DOHH2 (cell line): Measurements from ENCODE around the gene ROCK2.

Source experiments
- H3F3A ChIP-seq: fragments of 200-600 bp; sonication (generic), shearing (Covaris generic); 2 replicates; pipeline ENCODE4 v1.6.0; 2016; ENCODE audit warnings: antibody characterized with exemption, mild to moderate bottlenecking; ENCODE audit not compliant: control insufficient read depth, insufficient read depth
- H3K27ac ChIP-seq: fragments of 200-600 bp; sonication (generic); 2 replicates; pipeline ENCODE4 v1.5.1; 2014; ENCODE audit warnings: low read depth, mild to moderate bottlenecking, low read length, moderate library complexity
- H3K27me3 ChIP-seq: fragments of 200-600 bp; sonication (generic); 2 replicates; pipeline ENCODE4 v1.6.1; 2014; ENCODE audit warnings: mild to moderate bottlenecking, low read length, mixed read lengths; ENCODE audit not compliant: control insufficient read depth
- H3K36me3 ChIP-seq: fragments of 200-600 bp; sonication (generic); 2 replicates; pipeline ENCODE4 v1.6.1; 2014; ENCODE audit warnings: mild to moderate bottlenecking, low read length, moderate library complexity, mixed read lengths; ENCODE audit not compliant: control insufficient read depth
- H3K4me1 ChIP-seq: fragments of 200-600 bp; sonication (generic); 2 replicates; pipeline ENCODE4 v1.6.1; 2014; ENCODE audit warnings: mild to moderate bottlenecking, low read length, mixed read lengths; ENCODE audit not compliant: control insufficient read depth
- H3K4me2 ChIP-seq: fragments of 200-600 bp; sonication (generic); 2 replicates; pipeline ENCODE4 v1.6.0; 2014; ENCODE audit warnings: mild to moderate bottlenecking, low read length, moderate library complexity
- H3K4me3 ChIP-seq: fragments of 200-600 bp; sonication (generic); 2 replicates; pipeline ENCODE4 v1.5.1; 2014; ENCODE audit warnings: mild to moderate bottlenecking, low read length, mixed read lengths
- H3K79me2 ChIP-seq: fragments of 200-600 bp; sonication (generic); 2 replicates; pipeline ENCODE4 v1.6.1; 2014; ENCODE audit warnings: mild to moderate bottlenecking, low read length, mixed read lengths; ENCODE audit not compliant: control insufficient read depth
- H3K9me2 ChIP-seq: fragments of 200-600 bp; sonication (generic); replicated peaks from 2 replicates; pipeline ENCODE4 v1.6.1; 2014; ENCODE audit warnings: mild to moderate bottlenecking, low read length, mixed read lengths; ENCODE audit not compliant: control insufficient read depth
- H3K9me3 ChIP-seq: fragments of 200-600 bp; sonication (generic); 2 replicates; pipeline ENCODE4 v1.6.1; 2014; ENCODE audit warnings: antibody characterized with exemption, low read length, mixed read lengths; ENCODE audit not compliant: control insufficient read depth, insufficient read depth
- H4K20me1 ChIP-seq: fragments of 200-600 bp; sonication (generic); 2 replicates; pipeline ENCODE4 v1.6.0; 2014; ENCODE audit warnings: low read depth, mild to moderate bottlenecking, antibody characterized with exemption, low read length, moderate library complexity; ENCODE audit not compliant: control insufficient read depth, insufficient read depth
- EZH2phosphoT487 ChIP-seq: fragments of 200-600 bp; sonication (generic); IDR thresholded peaks from 2 replicates; pipeline ENCODE4 v1.6.1; 2017; ENCODE audit warnings: borderline replicate concordance, mild to moderate bottlenecking, antibody characterized with exemption, low read length, moderate library complexity, mixed read lengths
- TF ChIP-seq, protein P1 (sequence below): fragments of 200-600 bp; sonication (generic); IDR thresholded peaks from one replicate; pipeline ENCODE4 v1.5.1; 2014; ENCODE audit warnings: antibody characterized with exemption, mild to moderate bottlenecking, low read depth, low read length; ENCODE audit not compliant: poor library complexity, severe bottlenecking

The ROCK2 gene

DNA sequence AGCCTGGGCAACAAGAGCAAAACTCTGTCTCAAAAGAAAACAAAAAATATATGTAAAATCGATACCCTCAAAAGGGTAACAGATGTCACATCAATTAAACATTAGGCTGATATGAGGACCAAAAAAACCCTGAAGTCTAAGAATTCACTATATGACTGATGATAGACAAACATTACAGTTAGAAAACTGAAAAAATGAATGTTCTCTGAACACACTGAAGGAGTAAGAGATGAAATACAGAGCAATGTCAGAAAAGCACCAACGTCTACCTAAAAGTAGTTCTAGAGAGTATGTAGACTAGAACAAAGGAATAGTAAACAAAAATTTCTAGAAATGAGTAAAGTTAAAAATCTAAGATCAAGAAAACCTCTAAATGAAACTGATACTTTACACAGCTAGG, 107.3 kb downstream of the ROCK2 start:
- H3K4me2 ChIP-seq = no peak overlapping the region
- no peak overlapping the region for H3K4me3 ChIP-seq
- peaks cover 68% of the 10 kb centered on the region for H3K79me2 ChIP-seq
- no peaks in the 10 kb centered on the region for H4K20me1 ChIP-seq
- no peak for TF ChIP-seq EZH2phosphoT487
- TF ChIP-seq, protein P1, sequence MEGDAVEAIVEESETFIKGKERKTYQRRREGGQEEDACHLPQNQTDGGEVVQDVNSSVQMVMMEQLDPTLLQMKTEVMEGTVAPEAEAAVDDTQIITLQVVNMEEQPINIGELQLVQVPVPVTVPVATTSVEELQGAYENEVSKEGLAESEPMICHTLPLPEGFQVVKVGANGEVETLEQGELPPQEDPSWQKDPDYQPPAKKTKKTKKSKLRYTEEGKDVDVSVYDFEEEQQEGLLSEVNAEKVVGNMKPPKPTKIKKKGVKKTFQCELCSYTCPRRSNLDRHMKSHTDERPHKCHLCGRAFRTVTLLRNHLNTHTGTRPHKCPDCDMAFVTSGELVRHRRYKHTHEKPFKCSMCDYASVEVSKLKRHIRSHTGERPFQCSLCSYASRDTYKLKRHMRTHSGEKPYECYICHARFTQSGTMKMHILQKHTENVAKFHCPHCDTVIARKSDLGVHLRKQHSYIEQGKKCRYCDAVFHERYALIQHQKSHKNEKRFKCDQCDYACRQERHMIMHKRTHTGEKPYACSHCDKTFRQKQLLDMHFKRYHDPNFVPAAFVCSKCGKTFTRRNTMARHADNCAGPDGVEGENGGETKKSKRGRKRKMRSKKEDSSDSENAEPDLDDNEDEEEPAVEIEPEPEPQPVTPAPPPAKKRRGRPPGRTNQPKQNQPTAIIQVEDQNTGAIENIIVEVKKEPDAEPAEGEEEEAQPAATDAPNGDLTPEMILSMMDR = no peak
- H3K9me3 ChIP-seq = no peaks in the 10 kb centered on the region
- H3K9me2 ChIP-seq = no peaks in the 10 kb centered on the region
- peaks cover 18% of the 10 kb centered on the region for H3K36me3 ChIP-seq
- no peaks in the 10 kb centered on the region for H3K27me3 ChIP-seq
- H3K27ac ChIP-seq = no peak overlapping the region
- peaks cover 24% of the 10 kb centered on the region for H3F3A ChIP-seq
- peaks cover 81% of the 10 kb centered on the region for H3K4me1 ChIP-seq

DNA sequence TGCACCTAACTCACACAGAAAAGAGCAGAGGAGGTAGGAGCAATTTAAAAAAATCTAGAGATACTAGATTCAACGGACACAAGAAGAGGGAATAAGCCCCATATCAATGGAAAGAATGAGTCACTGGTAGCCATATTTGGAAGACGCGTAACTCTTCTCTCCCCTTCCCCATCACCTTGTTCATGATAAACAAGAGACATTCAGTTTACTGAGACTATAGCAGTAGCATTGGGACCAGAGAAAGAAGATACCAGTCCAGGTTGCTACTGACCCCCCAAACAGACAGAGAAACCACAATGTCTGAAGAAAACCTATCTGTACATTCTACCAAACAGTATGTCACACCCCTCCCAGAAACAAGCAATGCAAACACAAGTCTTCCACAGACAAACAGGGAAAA, 108.1 kb downstream of the ROCK2 start:
- H3K9me3 ChIP-seq = no peaks in the 10 kb centered on the region
- H3K4me3 ChIP-seq = no peak overlapping the region
- H3K79me2 ChIP-seq = peaks cover 72% of the 10 kb centered on the region
- peaks cover 83% of the 10 kb centered on the region for H3K4me1 ChIP-seq
- no peaks in the 10 kb centered on the region for H3K27me3 ChIP-seq
- peak overlapping the region; percentile 96 for H3K4me2 ChIP-seq
- H3K27ac ChIP-seq = peak overlapping the region; percentile 93; the same call in 1 of the 2 replicates
- H3K9me2 ChIP-seq = no peaks in the 10 kb centered on the region
- H3F3A ChIP-seq = peaks cover 22% of the 10 kb centered on the region
- no peak for TF ChIP-seq EZH2phosphoT487
- TF ChIP-seq, protein P1 = no peak
- H3K36me3 ChIP-seq = peaks cover 15% of the 10 kb centered on the region
- H4K20me1 ChIP-seq = no peaks in the 10 kb centered on the region

DNA sequence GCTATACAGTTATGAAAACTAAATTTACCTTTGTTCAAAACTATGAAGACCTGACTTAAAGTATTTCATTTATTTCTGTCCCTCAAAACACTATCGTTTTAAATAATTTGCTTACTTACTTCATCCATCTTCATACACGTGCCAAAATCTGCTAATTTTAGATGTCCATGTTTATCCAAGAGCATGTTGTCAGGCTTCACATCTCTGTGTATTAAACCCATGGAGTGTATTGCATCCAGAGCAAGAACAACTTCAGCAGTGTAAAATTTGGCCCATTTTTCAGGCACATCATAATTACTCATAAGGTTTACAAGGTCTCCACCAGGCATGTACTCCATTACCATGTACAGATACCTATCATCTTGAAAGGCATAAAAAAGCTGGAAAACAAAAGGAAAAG, 108.9 kb downstream of the ROCK2 start:
- no peaks in the 10 kb centered on the region for H3K27me3 ChIP-seq
- peak overlapping the region; percentile 96 for H3K4me2 ChIP-seq
- H3K9me2 ChIP-seq = no peaks in the 10 kb centered on the region
- no peaks in the 10 kb centered on the region for H3K9me3 ChIP-seq
- H3K4me3 ChIP-seq = peak overlapping the region; percentile 9; the same call in 1 of the 2 replicates
- peaks cover 16% of the 10 kb centered on the region for H3F3A ChIP-seq
- peaks cover 17% of the 10 kb centered on the region for H3K36me3 ChIP-seq
- no peaks in the 10 kb centered on the region for H4K20me1 ChIP-seq
- TF ChIP-seq, protein P1 = no peak
- no peak for TF ChIP-seq EZH2phosphoT487
- H3K27ac ChIP-seq = peak overlapping the region; percentile 93
- H3K79me2 ChIP-seq = peaks cover 69% of the 10 kb centered on the region
- H3K4me1 ChIP-seq = peaks cover 77% of the 10 kb centered on the region
